ENCODE measurements around the gene ABCC1.

GRCh38 chr16:16095646-16096045 lies 146.2 kb downstream of the ABCC1 start:
- TF ChIP-seq CTCF (IDR thresholded peaks at IDR 0.05) (no peak), ZFX (IDR thresholded peaks at IDR 0.05; ENCODE audit: borderline replicate concordance) (no peak)

Data from 22Rv1 (cell line).